DMS153 (cell line): Measurements from ENCODE around the gene C12orf57.

Experiments used
- DNase-seq: peaks from one replicate; lab custom pipeline; 2025; lab: John Stamatoyannopoulos, UW

The C12orf57 gene

DNA sequence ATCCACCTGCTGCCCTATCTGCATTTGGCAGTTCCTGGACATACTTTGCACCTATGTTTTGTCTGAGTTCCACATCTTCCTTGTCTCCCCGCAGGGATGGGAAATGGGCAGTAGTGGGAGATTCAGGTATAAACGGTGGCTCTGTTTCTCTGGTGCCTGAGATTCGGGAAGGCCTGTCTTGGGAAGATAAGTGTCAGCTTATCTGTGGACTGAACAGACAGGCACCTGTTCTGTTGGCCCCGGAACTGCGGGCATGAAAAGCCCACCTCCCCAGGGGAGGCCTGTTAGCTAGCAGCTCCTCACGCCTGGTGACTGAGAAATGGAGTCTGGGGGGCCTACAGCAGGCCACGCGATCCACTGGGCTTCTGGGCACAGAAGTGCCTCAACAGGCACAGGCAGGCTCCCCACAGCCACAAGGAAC lies 20.8 kb downstream of the C12orf57 start:
- DNase-seq: no peak

DNA sequence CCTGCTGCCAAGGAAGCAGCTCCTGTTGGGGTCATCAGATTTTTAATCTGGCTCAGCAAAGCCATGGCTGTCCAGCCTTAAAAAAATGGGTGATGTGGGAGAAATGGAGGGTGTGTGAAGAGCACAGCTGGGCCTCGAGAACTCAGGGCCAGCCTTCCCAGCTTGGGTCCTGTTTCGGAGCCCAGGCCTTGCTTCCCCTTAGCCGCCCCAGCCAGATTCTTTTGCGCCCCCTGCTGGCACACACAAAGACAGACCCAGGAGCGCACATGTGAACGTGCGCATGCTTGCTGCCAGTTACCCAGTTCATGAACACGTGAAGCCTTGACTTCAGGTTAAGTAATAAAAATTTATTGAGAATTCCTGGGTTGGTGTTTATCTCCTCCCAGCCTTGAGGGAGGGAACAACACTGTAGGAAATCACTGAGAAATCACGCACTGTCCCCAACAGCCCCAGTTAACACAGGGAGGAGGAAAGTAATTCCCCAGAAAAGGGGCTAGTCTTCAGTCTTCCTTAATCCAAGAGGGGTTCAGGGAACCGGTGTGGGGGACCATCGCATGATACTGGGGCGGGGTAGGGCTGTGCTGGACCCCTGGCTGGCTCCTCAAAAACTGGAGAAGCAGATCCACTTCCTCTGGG lies 21.3 kb downstream of the C12orf57 start:
- peak; percentile 71 for DNase-seq

DNA sequence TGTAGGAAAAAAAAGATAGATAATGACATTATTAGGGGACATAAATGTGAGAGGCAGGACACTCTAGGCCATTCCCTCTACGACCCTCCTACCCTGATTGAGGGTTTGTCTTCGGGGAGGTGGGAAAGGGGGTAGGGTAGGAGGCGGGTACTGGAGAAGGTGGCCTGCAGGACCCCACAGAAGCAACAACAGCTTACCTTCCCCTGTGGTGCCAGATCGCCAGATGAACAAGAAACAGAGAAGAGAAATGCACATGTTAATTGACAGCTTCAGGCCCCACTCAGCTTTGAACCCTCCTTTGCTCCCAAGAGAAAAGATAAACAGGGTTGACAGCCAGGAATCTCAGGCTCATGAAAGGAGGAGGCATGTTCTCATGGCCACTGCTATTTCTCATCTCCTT lies 21.9 kb downstream of the C12orf57 start:
- no peak for DNase-seq

DNA sequence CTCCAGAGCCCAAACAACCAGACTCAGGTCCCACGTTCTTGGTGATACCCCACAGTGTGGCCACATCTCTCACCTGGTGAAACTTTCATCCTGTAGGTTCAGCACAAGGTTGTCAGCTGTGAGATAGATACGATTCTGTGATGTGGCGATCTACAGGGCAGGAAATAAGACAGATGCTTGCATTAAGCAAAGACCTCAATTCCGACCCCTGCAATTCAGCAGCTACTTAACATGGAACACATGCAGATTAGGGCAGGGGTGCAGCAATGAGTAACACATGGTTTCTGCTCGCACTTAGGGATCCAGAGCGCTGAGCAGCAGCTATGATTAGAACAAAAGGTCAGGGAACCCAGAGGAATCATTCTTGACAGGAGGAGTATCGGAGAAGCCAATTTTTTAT lies 22.5 kb downstream of the C12orf57 start:
- no peak for DNase-seq

DNA sequence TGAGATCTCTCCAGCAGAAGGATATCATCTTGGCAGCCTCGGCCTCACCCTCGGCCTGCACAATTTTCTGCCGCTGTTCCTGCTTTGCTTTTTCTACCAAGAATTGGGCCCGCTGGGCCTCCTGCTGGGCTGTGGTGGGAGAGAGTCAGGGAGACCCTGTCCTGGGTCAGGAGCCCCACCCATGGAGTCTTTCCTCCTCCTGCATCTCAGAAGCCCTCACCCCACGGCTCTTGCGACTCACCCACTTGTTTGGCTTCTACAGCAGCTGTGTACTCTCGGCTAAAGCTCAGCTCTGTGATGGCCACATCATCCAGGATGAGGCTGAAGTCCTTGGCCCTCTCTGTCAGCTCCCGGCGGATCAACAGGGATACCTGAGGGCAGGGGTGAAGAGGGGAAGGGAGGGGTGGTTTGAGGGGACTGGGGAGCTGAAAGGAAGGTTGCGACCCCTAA lies 23.9 kb downstream of the C12orf57 start:
- DNase-seq: no peak

DNA sequence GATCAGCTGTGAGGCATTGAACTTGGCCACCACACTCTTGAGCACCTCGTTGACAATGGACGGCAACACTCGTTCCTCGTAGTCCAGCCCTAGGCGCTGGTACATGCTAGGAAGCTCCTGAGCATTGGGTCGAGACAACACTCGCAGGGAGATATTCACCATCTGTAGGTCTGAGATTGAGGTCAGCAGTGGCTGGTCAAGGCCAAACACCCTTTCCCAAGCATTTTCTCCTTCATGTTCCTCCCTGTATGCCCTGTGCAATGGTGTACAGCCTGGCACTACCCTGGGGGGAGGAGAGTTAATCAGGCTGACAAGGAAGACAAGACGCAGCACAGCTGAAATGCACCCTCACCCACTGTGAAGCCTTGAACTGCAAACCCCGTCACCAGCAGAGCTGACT lies 24.6 kb downstream of the C12orf57 start:
- DNase-seq: no peak

DNA sequence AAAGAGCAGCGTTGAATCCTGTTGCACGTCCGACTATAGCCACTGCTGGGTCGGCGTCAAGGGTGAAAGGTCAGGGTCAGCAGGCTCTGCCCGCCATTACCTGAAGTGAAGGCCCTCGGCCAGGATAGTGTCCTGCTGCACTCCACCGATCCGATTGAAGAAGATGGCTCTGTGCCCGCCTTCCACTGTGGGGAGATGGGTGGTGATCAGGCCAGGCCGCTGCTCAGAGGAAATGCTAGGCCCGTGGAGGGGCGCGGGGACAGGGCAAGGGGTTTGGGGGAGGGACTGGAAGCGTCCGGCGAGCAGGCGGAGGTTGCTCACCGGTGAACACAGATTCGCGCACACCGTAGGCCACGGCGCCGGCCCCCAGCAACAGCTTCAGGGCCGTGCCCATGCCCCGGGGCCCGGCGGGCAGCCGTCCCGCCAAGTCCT lies 26.3 kb downstream of the C12orf57 start:
- no peak for DNase-seq

DNA sequence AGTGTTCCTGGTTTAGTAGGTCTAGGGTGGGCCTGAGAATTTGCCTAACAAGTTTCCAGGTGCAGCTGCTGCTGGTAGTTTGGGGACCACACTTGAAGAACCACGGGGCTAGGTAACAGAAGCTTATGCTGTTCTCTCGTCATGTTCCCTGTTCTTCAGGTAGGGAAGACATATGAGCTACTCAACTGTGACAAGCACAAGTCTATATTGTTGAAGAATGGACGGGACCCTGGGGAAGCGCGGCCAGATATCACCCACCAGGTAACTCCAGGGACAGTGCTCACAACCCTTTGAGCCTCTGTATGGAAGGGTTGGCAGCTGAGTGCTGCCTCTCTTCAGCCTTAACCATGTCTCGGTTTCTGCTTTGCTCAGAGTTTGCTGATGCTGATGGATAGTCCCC lies 30.4 kb downstream of the C12orf57 start:
- DNase-seq: no peak

DNA sequence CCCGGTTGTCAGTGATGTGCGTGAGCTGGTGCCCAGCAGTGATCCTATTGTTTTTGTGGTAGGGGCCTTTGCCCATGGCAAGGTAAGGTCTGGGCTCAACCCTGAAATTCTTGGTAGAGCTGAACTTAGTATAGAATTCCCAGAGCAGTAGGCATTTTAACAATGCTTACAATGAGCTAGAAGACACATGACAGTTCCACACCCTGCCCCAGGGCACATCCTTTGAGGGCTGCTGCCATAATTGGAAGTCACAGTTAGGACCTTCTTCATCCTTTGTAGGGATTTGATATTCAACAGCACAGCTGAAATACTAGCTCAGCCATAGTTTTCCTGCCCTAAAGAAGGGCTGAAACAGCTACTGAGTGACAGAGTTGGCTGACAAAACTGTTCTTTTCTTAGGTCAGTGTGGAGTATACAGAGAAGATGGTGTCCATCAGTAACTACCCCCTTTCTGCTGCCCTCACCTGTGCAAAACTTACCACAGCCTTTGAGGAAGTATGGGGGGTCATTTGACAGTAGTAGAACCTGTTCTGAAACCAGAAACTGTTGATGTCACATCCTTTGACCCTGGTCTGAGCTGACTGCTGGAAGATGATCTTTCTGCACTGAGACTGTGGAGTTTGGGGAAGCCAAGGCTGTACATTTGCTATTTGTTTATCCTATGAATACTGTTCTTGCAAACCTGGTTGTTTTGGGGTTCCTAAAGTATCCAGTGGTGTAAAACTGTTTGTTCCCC lies 31.6 kb downstream of the C12orf57 start:
- DNase-seq: no peak

DNA sequence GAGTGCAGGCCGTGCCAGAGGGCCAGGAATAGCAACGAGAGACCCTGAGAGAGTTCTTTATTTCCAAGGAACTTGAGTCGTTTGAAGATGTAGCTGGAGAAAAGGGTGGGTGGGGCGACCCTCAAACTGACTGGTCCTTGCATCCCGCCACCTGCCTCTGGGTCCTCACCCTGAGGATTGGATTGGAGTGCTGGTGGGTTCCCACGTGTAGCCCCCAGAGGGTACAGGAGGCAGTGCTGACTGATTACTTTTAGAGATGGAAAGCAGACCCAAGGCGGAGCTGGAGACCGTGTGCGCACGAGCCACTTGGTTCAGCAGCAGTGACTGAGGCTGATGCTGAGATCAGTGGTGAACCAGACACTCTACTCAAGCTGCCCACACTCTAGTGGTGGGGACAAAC lies 33.8 kb downstream of the C12orf57 start:
- DNase-seq: no peak

DNA sequence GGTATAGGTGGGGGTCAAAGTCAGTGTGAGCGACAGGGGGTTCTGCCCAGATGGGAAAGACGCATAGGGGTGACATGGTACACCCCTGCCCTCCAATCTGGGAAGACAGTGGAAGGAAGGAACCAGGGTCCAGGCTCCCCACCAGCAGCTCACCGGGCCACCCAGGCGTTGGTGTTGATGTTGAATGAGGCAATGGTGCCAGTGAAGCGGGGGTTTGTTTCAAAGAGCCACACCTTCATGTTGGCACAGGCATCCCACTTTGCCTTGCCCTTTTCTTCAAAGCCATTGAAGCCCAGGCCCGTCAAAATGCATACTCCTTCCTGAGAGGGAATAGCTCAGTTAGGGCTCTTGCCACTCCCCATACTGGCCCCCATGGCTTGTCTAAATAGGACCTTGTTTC lies 34.4 kb downstream of the C12orf57 start:
- no peak for DNase-seq

DNA sequence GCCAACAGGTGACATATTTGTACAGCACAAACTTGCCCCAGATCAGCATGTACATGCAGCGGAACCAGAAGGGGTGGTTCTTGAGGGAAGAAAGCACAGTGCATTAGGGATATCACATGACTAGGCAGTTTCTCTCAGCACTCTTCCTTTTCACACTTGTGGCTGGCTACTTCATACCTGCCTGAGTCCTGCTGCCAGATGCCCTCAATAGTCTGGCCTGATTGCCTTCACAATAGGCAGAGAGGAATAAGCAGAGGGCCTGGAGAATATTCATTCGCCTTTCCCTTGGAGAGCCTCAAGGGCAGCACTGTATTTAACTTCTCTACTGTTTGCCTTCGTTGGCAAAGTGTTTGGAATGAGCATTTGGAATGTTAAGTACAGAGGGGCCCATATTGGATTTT lies 34.8 kb downstream of the C12orf57 start:
- DNase-seq: no peak

DNA sequence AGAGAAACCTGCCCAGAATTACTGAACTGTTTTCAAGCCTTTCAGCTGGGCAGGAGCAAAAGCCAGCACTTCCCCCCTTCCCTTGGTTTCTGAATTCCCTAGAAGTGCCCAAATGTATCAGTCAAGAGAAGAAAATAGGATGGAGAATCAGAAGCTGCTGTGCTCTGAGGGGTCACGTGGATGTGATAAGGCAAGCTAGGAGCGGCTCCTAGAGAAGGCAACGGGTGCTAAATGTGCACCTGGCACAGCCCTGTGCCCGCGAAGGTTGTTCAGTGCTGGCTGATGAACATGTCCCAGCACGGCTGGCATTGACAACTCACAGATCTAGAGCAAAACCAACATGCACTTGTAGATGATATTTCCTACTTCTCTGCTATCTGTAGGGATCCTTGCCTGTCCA lies 35.2 kb downstream of the C12orf57 start:
- DNase-seq: no peak

DNA sequence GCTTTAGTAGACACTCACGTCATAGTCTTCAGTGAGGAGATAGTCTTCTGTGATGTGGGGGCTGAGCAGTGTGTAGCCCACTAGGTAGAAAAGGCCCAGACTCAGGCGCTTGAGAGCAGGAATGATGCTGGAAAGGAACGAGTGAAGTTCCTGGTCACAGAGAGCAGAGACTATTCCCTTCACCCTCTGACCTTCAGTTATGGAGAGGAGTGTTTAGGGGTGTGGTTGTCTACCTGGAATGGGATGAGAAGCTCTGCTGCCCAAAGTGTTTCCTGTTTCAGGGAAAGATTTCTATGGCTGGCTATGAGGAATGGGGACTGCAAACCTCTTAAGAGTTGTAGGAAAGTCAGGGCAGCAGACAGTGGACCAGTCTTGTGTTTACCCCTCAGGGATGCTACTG lies 35.6 kb downstream of the C12orf57 start:
- DNase-seq: no peak

DNA sequence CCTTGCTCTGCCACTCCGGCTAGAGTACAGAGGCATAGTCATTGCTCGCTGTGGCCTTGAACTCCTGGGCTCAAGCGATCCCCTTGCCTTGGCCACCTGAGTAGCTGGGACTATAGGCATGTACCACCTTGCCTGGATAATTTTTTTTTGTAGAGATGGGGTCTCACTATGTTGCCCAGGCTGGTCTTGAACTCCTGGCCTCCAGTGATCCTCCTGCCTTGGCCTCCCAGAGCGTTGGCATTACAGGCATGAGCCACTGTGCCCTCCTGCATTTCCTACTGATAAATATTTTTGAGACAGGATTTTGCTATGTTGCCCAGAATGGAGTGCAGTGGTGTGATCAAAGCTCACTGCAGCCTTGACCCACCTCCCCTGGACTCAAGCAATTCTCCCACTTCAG lies 36.3 kb downstream of the C12orf57 start:
- no peak for DNase-seq

DNA sequence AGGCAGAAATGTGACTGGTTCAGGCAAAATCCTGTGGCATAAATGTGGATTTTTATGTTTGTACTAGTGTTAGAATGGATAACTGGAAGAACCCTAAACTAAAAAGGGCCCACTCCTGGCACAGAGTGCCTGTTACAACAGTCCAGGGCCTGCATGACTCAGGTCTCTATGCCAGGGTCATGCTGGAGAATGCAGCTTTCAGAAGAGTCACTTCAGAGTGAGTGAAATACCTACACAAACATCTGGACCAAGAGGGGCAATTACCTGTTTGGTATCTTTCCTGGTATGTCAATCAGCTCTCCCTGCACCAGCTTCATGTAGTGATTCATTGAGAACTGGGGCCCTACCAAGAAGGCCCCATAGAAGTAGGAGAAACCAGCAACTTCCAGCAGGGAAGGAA lies 36.9 kb downstream of the C12orf57 start:
- no peak for DNase-seq

DNA sequence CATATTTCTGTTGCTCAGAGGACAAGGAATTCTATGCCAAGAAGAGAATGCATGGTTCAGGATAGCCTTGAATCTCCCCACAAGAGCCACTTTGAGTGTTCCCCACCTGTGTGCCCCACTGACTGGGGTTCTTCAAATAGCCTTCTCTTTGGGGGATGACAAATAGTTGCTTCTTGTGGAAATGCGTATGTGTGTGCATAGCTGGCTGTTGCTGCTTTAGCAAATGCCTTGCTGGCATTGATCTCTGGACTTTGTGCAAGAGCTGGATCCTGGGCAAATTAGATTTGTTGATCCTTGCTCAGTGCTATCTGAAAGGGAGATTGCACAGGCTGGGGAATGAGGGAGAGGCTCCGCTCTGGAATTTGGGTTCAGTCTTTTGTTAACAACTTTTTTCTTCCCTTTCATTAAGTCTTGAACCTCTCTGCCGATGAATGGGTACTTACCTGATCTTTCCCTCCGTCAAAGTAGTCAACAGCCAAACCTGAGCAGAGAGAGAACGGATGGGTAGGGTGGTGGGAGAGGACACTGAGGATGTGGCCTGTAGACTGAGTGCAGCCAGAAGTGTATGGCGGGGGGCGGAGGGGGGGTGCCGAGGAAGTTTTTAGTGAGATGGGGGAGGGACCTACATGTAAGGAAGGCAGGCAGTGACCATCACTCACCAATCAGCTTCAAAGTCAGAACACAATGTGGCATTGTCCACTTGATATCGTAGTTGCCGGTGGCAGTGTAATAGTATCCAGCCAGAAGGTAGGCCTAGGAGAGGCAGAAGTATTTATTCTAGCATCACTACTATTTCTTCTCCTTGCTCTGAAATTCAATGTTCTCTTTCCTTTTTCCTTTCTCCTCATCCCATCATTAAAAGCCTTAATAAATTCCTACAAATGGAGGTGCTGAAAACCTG lies 37.6 kb downstream of the C12orf57 start:
- no peak for DNase-seq

DNA sequence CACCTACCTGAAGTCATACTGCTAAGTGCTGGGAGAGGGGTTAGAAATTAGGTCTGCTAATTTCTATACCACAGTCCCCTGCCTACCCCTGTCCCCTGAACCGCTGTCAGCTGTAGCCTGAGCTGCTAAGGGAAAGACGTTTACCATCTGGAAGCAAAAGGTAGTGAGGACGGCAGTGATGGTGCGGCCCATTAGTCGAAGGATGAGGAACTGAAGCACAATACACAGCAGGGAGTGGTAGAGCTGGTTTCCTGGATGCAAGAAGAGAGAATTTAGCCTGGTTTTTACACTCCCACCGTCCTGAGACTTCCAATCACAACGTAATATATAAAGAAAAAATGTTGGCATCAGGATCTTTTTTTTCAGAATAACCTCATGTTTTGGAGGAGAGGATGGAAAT lies 38.7 kb downstream of the C12orf57 start:
- no peak for DNase-seq

DNA sequence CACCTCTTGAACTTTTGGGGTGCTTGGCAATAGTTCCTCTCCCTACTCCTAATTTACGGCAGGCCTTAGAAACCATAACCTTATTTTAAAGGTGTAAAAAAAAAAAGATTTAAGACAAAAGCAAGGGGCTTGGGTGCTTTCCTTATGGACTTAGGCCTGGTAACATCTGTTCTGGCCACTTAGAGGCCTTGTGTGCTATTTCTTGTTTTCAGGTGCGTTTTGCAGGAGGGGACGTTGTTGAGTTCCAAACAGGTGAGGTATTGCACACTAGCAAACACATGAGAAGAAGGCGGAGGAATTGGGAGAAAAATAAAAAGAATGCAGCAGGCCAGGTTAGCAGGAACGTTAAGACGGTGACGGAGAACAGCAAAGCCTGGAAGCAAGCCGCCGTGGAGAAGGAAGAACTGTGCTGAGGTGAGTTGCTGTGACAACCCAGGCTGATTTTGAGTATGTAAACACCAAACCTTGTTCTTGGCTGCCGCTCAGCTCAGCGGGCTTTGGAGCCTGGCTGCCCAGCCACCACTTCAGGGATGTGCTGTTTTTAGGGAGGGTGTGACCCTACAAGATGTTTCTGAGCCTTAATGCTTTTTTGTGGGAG lies 44.2 kb downstream of the C12orf57 start:
- no peak for DNase-seq
